Skeletal muscle cell (primary cell): ENCODE data around the gene EMSY.

Experiments used
- DNase-seq: peaks from one replicate; pipeline ENCODE4 v3.0.0-alpha.2; 2010; ENCODE audit warnings: low read depth
- H3K4me3 ChIP-seq: 2 replicates; pipeline ENCODE4 v1.5.1; 2011; ENCODE audit warnings: low read depth, mild to moderate bottlenecking, control low read depth, low read length, moderate library complexity

EMSY gene

DNA sequence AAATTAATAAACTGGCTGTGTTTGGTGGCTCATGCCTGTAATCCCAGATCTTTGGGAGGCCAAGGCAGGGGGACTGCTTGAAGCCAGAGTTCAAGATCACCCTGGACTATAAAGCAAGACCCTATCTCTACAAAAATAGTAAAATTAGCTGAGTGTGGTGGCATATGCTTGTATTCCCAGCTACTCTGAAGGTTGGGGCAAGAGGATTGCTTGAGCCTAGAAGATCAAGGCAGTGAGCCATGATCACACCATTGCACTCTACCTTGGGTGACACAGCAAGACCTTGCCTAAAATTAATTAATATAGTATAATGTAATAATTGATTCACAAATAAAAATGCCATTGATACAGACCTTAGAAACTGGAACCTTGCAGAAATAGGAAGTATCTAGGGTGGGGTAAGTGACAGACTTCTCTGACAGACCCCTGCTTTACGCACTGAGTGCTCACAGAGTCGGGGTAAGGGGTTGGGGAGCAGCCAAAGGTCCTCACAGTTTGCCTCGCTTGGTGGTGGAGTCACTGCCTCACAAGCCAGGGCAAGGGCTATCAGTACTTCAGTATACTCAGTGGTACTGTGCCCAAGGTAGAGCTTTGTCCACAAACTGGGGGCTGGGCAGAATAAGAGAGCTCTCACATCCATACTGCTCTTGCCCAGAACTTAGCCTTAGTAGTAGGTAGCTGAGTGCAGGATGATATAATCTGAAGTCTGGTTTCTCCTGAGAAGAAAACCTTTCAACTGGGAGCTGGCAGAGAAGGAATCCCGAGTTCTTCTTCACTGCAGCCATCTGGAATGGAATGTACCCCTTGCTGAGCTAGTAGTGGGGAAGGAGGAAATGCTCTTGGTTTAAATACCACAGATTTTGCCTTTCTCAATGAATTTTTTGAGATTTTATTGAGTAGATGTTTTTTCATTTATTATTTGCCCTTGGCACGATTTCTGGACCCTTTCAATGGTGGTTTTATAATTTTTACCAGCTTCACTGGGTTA lies 65.5 kb downstream of the EMSY start:
- peak; percentile 8 for DNase-seq
- H3K4me3 ChIP-seq, result no peak overlapping the region

DNA sequence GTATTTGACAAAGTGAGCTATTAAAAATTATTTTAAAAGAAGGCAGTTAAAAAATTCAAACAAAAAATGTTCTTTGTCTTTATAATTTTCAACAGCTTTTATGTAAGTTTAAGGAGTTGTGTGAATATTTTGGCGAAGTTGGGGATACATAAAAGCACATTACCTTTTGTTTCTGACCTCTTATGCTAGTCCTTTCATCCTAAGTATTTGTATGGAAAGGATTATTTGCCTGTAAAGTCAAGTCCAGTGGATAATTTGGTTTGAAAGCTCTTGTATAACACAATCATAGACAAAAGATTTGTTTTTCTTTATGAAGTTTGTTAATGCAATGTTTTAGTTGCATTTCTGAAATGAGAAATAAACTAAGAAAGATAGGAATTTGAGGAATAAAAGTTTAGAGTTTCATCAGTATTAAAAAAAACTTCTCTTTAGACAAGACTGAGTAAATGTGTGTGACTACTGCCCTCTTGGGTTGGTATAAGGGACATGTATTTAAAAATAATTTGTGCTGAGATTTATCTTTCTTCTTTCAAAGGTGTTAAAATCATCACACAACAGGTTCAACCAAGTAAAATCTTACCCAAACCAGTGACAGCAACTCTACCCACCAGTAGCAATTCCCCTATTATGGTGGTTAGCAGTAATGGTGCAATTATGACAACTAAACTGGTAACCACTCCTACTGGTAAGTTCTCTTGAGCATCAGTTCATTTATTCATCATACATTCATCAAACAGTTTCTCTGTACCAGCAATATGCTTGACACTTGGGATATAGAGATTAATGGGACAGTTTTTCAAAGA lies 68.2 kb downstream of the EMSY start:
- H3K4me3 ChIP-seq, result no peak overlapping the region
- DNase-seq, result peak; percentile 5

DNA sequence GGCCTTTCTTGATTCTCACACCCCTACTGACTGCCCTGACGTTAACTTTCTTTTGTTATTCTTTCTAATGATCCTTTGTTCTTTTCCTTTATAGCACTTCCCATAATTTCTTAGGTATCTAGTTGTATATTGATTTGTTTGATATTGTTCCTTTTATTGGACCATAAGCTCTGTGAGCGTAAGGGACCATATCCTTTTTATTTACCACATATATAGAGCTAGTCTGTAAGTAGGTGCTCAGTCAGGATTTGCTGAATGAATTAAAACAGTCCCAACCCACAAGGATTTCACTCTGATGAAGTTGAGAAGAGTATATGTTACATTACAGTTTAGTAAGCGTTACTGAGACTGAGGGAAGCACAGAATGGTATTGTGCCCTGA lies 68.8 kb downstream of the EMSY start:
- DNase-seq, result no peak
- no peak overlapping the region for H3K4me3 ChIP-seq

DNA sequence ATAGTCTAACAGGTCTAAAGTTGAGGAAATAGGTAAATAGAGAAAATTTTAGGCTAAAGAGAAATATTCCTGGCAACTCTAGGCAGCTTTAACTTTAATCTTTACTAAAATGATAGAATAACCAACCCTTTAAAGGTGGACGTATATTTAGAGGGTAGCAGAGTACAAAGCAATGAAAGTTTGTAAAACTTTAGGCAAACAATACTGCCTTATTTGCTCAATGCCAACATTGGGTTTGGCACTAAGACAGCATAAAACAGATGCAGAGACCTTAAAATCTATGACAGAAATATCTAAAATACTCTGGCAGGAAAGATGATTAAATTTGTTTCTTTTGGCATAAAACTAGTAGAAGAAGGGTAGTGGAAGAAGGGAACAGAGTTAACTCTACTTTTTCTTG lies 70.7 kb downstream of the EMSY start:
- H3K4me3 ChIP-seq, result no peak overlapping the region
- no peak for DNase-seq

DNA sequence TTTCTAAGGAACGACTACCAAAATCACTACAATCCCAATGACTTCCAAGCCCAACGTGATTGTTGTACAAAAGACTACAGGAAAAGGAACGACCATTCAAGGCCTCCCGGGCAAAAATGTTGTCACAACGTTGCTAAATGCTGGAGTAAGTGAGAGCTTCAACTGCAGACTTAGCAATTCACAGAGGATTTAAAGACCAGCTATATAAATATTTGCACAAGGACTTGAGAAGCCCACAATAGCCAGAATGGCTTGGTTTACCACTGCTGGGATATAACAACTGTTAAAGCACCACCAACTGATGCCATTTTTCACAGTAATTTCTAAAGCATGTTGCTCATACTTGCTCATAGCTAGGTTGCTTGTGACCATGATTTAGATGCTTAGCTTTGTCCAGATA lies 78.3 kb downstream of the EMSY start:
- H3K4me3 ChIP-seq, result no peak overlapping the region
- DNase-seq, result peak; percentile 17

DNA sequence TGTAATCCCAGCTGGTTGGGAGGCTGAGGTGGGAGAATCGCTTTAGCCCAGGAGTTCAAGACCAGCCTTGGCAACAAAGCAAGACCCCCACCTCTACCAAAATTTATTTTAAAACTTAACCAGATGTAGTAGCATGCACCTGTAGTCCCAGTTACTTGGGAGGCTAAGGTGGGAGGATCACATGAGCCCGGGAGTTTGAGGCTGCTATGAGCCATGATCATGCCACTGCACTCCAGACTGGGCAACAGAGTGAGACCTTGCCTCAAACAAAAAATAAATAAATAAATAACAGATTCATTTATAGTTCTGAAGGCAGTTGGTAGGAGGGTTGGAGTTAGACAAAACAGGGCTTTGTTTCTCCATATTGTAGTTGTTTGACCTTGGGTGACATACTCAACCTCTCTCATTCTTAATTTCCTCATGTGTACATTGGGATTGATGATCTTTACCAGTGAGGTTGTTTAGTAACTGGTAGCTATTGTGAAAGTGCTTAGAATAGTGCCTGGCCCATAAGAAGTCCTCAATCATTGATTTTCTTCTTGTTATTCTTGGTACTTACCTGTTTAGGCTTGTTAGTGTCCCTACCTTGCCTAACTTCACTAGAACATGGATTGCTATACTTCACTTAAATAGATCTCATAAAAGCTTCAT lies 79.1 kb downstream of the EMSY start:
- no peak overlapping the region for H3K4me3 ChIP-seq
- DNase-seq, result no peak

DNA sequence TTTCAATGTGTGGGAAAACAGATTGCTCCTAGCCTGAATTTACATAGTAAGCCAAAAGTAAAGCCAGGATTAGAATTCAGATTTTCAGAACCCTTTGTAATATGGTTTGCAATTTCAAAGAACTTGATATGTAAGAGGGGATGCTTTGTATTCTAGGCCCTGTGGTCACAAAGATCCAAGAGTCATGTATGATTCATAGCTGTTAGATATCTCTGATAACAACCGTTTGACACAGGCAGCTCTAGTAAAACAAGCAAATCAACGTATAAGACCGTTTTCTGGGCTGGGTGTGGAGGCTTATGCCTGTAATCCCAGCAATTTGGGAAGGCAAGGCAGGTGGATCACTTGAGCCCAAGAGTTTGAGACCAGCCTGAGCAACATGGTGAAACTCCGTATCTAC lies 79.6 kb downstream of the EMSY start:
- no peak for DNase-seq
- H3K4me3 ChIP-seq, result no peak overlapping the region

DNA sequence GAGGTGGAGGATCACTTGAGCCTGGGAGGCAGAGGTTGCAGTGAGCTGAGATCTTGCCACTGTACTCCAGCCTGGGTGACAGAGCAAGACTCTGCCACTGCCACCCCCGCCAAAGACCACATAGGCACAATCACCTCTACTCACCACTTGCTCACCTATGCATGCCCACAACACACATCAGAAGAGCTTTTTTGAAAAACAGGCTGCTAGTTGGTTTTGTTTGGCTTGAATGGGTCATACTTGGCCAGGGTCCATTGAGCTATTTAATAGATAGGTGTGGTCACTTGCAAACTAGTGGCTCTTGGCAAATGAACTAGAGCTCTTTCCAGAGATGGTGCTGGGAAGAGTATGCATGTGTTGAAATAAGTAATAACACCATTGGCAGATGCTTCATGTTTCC lies 80.1 kb downstream of the EMSY start:
- no peak overlapping the region for H3K4me3 ChIP-seq
- DNase-seq, result peak; percentile 31

DNA sequence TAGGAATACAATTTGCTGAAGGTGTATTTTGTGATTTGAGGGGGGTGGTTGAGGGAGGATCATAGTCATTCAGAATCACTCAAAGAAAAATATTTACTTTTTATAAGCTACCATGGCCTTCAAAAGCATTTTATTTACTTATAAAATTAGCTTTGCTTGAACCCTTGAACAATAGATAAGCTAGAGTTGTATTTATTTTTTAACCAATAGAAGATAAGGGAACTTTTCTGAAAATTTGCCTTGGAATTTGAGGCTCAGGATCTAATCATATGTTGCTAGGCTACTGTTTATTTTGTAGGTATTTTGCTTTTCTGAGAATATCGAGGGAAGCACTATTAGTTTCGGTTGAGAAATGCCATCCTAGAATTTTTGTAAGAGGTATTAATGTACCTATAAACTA lies 82.1 kb downstream of the EMSY start:
- DNase-seq, result no peak
- no peak overlapping the region for H3K4me3 ChIP-seq

DNA sequence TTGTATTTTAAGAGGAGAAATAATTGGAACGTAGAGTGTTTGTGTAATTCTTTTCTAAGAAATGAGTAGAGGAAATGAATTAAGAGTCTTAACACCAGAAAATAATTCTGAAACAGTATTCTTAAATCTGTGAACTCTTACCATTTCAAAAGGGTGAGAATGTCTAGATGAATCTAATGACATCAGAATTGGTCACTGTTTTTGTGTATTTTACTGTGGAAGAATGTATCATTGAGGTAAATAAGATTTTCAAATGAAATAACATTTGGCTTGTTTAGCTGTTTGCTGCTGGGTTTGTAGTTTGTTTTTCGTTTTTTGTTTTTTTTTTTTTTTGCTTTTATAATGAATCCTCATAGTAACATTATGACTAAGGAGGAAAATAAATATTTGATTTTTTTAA lies 97.6 kb downstream of the EMSY start:
- DNase-seq, result no peak
- no peak overlapping the region for H3K4me3 ChIP-seq

DNA sequence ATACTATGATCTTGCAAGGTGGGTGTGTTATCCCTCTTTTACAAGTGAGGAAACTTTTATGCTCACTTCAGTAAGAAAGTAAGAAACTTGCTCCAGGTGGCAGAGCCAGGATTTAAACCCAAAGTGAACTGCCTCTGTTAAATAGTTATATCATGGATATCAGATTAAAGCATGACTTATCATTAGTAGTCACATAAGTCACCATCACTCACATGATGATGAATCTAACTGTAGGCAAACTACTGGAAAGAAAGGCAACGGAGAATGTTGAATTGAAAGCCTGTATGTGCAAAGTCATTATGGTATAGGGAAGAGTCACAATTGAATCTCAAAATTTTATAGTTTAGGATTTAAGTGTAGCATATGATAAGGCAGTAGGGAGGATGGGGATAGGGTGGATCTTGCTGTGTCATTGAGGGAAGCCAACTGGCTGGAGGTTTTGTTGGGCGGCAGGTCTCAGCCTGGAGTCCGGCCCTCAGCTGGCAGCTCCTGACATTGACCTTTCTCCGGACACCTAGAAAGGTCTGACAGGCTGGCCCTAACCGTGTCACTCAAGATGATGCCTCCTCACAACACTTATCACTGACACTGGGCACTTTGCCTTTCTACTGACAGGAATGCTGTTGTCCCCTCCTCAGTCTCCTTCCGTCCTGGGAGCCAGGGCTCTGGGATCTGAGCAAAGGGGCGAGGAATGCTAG lies 98.3 kb downstream of the EMSY start:
- DNase-seq, result no peak
- H3K4me3 ChIP-seq, result no peak overlapping the region

DNA sequence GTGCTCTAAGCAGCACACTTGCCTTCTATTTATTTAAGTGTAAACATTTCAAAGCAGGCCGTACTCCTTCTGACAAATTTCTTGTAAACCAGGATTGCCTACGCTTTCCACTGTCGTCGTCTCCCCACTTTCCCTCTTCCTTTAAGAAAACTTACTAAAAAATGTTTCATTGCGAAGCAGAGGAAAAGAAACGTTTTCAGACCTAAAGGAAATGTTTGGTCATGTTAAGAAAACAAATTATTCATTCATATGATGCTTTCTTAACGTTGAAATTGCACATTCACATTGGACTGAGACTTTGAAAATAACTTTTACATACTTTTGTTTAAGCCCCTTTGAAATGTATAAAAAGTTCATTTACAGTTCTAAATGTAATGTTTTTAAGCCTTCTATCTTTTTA lies 106.0 kb downstream of the EMSY start:
- H3K4me3 ChIP-seq, result no peak overlapping the region
- DNase-seq, result no peak

DNA sequence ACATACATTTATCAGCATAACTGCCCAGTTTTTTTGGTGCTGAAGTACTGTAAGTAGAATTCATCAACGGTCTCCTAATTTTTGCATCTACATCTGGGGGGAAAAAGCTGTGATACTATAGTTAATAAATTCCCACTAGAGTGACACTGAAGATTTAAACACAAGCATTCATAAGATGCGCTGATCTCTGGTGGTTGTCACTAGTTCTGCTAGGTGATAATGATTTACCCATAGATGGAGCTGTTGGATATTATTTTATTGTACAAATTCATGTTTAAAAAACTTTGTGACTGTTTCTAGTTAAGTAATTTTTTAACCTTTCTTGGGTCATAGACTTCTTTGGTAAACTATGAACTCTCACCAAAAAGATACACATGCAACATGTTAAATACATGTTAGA lies 106.6 kb downstream of the EMSY start:
- no peak for DNase-seq
- H3K4me3 ChIP-seq, result no peak overlapping the region

DNA sequence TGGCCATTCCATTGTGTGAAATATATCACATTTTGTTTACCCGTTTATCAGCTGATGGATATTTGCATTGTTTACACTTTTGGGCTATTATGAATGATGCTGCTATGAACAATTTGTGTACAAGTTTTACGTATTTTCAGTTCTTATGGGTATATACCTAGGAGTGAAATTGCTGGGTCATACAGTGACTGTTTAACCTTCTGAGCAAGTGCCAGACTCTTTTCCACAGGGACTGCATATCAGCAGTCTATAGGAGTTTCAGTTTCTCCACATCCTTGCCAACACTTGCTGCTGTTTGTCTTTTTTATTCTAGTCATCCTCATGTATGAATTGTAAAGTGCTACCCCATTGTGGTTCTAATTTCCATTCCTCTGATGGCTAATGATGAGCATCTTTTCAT lies 108.2 kb downstream of the EMSY start:
- H3K4me3 ChIP-seq, result no peak overlapping the region
- DNase-seq, result no peak

DNA sequence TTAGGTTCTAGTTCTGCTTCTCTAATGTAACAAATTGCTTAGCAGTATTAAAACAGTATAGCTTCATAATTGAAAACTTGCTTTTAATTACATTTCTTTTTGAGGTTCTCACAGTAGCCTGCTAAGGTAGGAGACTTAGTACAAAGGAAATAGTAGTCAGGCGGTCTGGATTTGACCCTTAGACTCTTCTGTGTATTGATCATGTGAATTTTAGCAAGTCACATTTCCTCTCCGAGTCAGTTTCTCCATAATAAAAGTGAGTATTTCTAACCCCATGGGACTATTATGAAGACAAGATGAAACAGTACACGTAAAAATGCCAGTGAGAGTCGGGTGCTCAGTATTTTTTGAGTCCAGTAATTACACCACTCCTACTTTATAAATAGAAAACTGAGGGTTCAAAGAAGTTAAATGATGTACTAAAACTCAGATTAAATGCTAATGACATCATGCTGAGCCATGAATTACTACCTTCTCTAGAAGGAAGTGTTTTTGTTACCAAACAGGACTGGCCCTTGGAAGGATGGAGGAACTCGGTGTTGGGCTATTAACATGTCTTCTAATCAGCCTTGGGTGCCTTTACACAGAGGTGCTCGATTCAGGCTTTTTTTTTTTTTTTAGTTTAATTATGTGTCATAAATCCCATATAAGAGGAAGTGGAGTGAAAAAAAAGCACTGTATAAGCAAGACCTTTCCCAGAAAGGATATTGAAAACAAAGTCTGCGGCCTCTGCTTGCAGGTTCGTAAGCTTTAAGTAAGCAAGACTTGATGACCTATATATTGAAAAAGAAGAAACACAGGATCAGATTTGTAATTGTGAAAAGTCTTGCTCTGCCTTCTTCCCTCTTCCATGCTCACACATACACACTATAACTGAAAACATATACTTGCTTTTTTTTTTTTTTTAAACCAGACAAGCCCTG lies 109.0 kb downstream of the EMSY start:
- no peak for DNase-seq
- H3K4me3 ChIP-seq, result no peak overlapping the region

DNA sequence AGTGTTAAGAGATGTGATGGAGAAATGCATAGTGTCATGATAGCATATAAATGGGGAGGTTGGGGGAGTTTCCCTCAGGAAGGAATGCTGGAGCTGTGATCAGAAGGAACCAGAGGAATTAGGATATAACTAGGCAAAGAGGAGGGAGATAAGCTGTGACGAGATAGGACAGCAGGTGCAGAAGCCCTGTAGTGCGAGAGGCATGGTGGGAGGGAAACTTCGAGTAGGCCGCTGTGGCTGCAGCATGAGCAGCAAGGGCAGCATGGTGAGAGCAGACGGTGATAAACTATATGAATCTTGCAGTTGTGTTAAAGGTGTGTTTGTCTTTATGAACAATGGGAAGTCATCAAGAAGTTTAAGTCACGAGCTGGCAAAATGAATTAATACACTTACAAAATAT lies 109.9 kb downstream of the EMSY start:
- no peak overlapping the region for H3K4me3 ChIP-seq
- DNase-seq, result no peak

DNA sequence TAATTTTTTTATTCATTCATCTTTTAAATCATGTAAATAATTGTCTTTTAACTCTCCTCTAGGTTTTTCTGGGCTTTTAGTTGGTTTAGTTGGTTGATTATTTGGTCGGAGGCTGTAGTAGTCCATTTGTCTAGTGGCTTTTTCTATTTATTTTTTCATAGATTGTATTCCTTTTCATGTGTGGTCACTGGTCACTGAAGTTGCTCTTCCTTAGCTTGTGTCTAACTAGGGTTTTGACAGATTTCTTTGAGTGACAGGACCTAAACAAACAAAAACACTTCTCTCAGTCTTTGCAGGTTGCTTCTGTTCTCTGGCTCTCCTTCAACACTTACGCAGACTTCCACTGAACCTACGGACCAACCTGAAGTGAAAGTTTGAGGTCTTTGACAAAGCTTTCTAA lies 112.6 kb downstream of the EMSY start:
- no peak for DNase-seq
- H3K4me3 ChIP-seq, result no peak overlapping the region

DNA sequence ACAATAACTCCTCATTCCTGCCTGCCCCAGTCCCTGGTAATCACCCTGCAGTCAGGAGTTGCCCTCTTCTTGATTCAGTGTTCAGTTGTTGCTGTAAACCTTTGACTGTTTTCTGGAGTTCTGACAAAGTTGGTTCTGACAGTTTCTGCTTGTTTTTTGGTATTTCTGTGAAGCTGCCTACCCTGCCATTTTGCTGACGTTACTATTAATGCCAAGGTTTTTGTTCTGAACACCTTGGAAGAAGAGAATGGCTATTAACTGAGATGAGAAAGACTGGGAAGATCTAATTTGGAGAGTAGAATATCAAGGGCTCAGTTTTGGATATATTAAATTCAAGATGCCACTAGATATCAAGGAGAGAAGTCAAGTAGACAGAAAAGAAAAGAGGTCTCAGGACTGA lies 113.7 kb downstream of the EMSY start:
- DNase-seq, result no peak
- H3K4me3 ChIP-seq, result no peak overlapping the region

DNA sequence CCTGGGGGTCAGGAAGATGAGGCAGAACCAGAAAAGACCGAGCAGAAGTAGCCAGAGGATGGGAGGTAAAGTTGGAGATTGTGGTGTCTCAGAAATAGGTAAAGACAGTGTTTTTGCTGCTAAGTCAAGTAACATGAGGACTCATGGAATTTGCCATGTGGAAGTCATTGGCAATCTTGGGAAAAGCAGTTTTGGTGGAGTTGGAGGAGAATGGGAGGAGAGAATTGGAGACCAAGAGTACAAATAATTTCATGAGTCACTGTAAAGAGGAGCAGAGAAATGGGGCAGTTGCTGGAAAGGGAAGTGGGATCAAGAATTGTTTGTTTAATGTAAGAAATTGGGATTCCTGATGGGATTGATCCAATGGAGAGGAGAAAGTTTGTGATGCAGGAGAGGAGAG lies 114.1 kb downstream of the EMSY start:
- DNase-seq, result no peak
- no peak overlapping the region for H3K4me3 ChIP-seq
